HepG2 (cell line): ENCODE results near the gene GPR176. TPM values are rescaled to one million over a fixed set of nuclear protein-coding genes. Genes with fewer than 3 reads are reported as not detected.

Experiments used
- FOXO1 ChIP-seq: sonication (generic); formaldehyde crosslinking; IDR thresholded peaks from 2 replicates; pipeline ENCODE4 v1.4.0; 2020; ENCODE audit warnings: missing genetic modification reagents
- HDAC6 ChIP-seq: fragments of 200-600 bp; sonication (generic); IDR thresholded peaks from 2 replicates; pipeline ENCODE4 v1.7.0; 2017; ENCODE audit warnings: mild to moderate bottlenecking, antibody characterized with exemption, low read length, low read depth
- HNF4G ChIP-seq, 2 experiments: sonication (generic) in 1 of 2; formaldehyde crosslinking in 1 of 2; IDR thresholded peaks; 2 replicates each; pipeline versions ENCODE4 v1.4.0 to v1.6.1; 2011 to 2020; ENCODE audit warnings: borderline replicate concordance in 2 of 2, low read depth in 2 of 2, mild to moderate bottlenecking in 2 of 2, low read length in 1 of 2, missing genetic modification reagents in 1 of 2, moderate library complexity in 1 of 2
- MAFK ChIP-seq, 2 experiments: IDR thresholded peaks in 1 of 2; conservative IDR thresholded peaks in 1 of 2; 2 replicates each; pipeline ENCODE4 v1.6.1; 2011; ENCODE audit warnings: improper control_type of control experiment in 2 of 2, low read length in 2 of 2
- RAD21 ChIP-seq: fragments of 450-650 bp; formaldehyde crosslinking; IDR thresholded peaks from 2 replicates; pipeline ENCODE4 v1.5.0; 2020; ENCODE audit warnings: mild to moderate bottlenecking
- SMAD1 ChIP-seq: sonication (generic); formaldehyde crosslinking; IDR thresholded peaks from 2 replicates; pipeline ENCODE4 v1.4.0; 2020; ENCODE audit warnings: missing genetic modification reagents, low read depth, mild to moderate bottlenecking, borderline replicate concordance
- STAT5B ChIP-seq: sonication (generic); formaldehyde crosslinking; IDR thresholded peaks from 2 replicates; pipeline ENCODE4 v1.4.0; 2020; ENCODE audit warnings: missing genetic modification reagents
- U2AF2 ChIP-seq: fragments of 200-400 bp; formaldehyde crosslinking; IDR thresholded peaks from 2 replicates; pipeline ENCODE4 v1.6.1; 2017; ENCODE audit warnings: low read depth, mild to moderate bottlenecking, low read length
- YEATS4 ChIP-seq: sonication (generic); formaldehyde crosslinking; IDR thresholded peaks from 2 replicates; pipeline ENCODE4 v1.4.0; 2020; ENCODE audit warnings: missing genetic modification reagents, borderline replicate concordance
- ZNF550 ChIP-seq: sonication (generic); formaldehyde crosslinking; IDR thresholded peaks from 2 replicates; pipeline ENCODE4 v1.4.0; 2020; ENCODE audit warnings: mild to moderate bottlenecking, missing genetic modification reagents, borderline replicate concordance
- polyA plus RNA-seq, 8 experiments: library from polyadenylated mRNA; depleted of rRNA in 3 of 8; stranded (reverse) in 7 of 8; unstranded in 1 of 8; fragments of >200 nt; fragmentation: Illumina TruSeq in 4 of 8; extraction: Trizol in 4 of 8; gene quantifications; 2 replicates each; pipeline versions ENCODE4 v1.2.1 to v1.2.3, GENCODE V29; 2011 to 2016; ENCODE audit warnings: low read depth in 4 of 8, missing spikeins in 1 of 8, mixed read lengths in 1 of 8; ENCODE audit not compliant: insufficient read depth in 1 of 8
- total RNA-seq, 5 experiments: library from RNA; depleted of rRNA; stranded (reverse); fragments of >200 nt; fragmentation: Illumina TruSeq; extraction: Trizol; gene quantifications; 2 replicates each; pipeline ENCODE4 v1.2.3, GENCODE V29; 2016; ENCODE audit warnings: low read depth in 1 of 5
- TF ChIP-seq, protein P1 (sequence below): sonication (generic); formaldehyde crosslinking; IDR thresholded peaks from 2 replicates; pipeline ENCODE4 v1.5.1; 2020; ENCODE audit warnings: mild to moderate bottlenecking, missing genetic modification reagents, moderate library complexity
- TF ChIP-seq, protein P2 (sequence below): sonication (generic); formaldehyde crosslinking; IDR thresholded peaks from 2 replicates; pipeline ENCODE4 v1.4.0; 2020; ENCODE audit warnings: missing genetic modification reagents
- TF ChIP-seq, protein P3 (sequence below): sonication (generic); formaldehyde crosslinking; IDR thresholded peaks from 2 replicates; pipeline ENCODE4 v1.5.1; 2020; ENCODE audit warnings: mild to moderate bottlenecking, missing genetic modification reagents, borderline replicate concordance
- TF ChIP-seq, protein P4 (sequence below): sonication (generic); formaldehyde crosslinking; IDR thresholded peaks from 2 replicates; pipeline ENCODE4 v1.4.0; 2020; ENCODE audit warnings: missing genetic modification reagents, borderline replicate concordance
- TF ChIP-seq, protein P5 (sequence below): sonication (generic); formaldehyde crosslinking; conservative IDR thresholded peaks from 2 replicates; pipeline ENCODE4 v1.8.0; 2022; ENCODE audit warnings: low read depth, missing genetic modification reagents
- TF ChIP-seq, protein P6 (sequence below): sonication (generic); formaldehyde crosslinking; IDR thresholded peaks from 2 replicates; pipeline ENCODE4 v1.4.0; 2020; ENCODE audit warnings: missing genetic modification reagents, borderline replicate concordance

Gene GPR176
- total and polyA plus RNA-seq, 2 of the 13 experiments (the other 11 are each of a cell fraction or from before 2014, with no cell fraction given) = 0.11 to 0.20 TPM

DNA sequence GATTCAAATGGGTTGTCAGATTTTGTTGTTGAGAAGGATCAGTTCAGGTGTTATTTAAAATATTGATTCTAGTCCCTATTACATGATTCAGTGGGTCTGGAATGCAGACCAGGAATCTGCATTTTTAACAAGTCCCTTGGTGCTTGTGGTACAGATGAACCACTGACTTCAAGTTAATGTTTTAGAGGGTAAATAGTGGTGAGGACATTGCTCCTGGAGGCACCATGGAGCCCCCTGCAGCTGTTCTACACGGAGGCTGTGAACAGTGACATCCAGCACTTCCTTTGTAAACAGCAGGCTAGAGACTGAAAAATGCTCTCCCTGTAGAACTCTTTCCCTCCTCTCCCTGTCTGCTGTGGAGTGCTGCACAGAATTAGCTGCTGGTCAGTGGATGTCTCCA lies 132.6 kb downstream of the GPR176 start (continued):
- TF ChIP-seq, protein P1, sequence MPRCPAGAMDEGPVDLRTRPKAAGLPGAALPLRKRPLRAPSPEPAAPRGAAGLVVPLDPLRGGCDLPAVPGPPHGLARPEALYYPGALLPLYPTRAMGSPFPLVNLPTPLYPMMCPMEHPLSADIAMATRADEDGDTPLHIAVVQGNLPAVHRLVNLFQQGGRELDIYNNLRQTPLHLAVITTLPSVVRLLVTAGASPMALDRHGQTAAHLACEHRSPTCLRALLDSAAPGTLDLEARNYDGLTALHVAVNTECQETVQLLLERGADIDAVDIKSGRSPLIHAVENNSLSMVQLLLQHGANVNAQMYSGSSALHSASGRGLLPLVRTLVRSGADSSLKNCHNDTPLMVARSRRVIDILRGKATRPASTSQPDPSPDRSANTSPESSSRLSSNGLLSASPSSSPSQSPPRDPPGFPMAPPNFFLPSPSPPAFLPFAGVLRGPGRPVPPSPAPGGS (CRISPR knock-in tag) = no peak
- TF ChIP-seq, protein P2, sequence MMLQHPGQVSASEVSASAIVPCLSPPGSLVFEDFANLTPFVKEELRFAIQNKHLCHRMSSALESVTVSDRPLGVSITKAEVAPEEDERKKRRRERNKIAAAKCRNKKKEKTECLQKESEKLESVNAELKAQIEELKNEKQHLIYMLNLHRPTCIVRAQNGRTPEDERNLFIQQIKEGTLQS (CRISPR knock-in tag) = no peak
- TF ChIP-seq, protein P3, sequence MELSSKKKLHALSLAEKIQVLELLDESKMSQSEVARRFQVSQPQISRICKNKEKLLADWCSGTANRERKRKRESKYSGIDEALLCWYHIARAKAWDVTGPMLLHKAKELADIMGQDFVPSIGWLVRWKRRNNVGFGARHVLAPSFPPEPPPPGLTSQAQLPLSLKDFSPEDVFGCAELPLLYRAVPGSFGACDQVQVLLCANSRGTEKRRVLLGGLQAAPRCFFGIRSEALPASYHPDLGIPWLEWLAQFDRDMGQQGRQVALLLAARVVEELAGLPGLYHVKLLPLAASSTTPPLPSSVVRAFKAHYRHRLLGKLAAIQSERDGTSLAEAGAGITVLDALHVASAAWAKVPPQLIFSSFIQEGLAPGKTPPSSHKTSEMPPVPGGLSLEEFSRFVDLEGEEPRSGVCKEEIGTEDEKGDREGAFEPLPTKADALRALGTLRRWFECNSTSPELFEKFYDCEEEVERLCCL (CRISPR knock-in tag) = no peak
- TF ChIP-seq U2AF2 = no peak
- no peak for TF ChIP-seq SMAD1 (CRISPR knock-in tag)
- TF ChIP-seq, protein P4, sequence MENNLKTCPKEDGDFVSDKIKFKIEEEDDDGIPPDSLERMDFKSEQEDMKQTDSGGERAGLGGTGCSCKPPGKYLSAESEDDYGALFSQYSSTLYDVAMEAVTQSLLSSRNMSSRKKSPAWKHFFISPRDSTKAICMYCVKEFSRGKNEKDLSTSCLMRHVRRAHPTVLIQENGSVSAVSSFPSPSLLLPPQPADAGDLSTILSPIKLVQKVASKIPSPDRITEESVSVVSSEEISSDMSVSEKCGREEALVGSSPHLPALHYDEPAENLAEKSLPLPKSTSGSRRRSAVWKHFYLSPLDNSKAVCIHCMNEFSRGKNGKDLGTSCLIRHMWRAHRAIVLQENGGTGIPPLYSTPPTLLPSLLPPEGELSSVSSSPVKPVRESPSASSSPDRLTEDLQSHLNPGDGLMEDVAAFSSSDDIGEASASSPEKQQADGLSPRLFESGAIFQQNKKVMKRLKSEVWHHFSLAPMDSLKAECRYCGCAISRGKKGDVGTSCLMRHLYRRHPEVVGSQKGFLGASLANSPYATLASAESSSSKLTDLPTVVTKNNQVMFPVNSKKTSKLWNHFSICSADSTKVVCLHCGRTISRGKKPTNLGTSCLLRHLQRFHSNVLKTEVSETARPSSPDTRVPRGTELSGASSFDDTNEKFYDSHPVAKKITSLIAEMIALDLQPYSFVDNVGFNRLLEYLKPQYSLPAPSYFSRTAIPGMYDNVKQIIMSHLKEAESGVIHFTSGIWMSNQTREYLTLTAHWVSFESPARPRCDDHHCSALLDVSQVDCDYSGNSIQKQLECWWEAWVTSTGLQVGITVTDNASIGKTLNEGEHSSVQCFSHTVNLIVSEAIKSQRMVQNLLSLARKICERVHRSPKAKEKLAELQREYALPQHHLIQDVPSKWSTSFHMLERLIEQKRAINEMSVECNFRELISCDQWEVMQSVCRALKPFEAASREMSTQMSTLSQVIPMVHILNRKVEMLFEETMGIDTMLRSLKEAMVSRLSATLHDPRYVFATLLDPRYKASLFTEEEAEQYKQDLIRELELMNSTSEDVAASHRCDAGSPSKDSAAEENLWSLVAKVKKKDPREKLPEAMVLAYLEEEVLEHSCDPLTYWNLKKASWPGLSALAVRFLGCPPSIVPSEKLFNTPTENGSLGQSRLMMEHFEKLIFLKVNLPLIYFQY (CRISPR knock-in tag) = no peak
- peak; percentile 52; the same call in 1 of the 2 replicates for TF ChIP-seq YEATS4 (CRISPR knock-in tag)
- TF ChIP-seq ZNF550 = no peak
- TF ChIP-seq FOXO1 (CRISPR knock-in tag) = peak; percentile 80; the same call in 1 of the 2 replicates
- TF ChIP-seq, protein P5, sequence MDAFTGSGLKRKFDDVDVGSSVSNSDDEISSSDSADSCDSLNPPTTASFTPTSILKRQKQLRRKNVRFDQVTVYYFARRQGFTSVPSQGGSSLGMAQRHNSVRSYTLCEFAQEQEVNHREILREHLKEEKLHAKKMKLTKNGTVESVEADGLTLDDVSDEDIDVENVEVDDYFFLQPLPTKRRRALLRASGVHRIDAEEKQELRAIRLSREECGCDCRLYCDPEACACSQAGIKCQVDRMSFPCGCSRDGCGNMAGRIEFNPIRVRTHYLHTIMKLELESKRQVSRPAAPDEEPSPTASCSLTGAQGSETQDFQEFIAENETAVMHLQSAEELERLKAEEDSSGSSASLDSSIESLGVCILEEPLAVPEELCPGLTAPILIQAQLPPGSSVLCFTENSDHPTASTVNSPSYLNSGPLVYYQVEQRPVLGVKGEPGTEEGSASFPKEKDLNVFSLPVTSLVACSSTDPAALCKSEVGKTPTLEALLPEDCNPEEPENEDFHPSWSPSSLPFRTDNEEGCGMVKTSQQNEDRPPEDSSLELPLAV = no peak
- no peak for TF ChIP-seq STAT5B (CRISPR knock-in tag)
- no peak for TF ChIP-seq RAD21
- TF ChIP-seq MAFK (conservative IDR thresholded peaks at IDR 0.05 in 1 of 2, IDR thresholded peaks at IDR 0.05 in 1 of 2; ENCODE audit: low read length in 2 of 2) = no peak
- TF ChIP-seq, protein P6, sequence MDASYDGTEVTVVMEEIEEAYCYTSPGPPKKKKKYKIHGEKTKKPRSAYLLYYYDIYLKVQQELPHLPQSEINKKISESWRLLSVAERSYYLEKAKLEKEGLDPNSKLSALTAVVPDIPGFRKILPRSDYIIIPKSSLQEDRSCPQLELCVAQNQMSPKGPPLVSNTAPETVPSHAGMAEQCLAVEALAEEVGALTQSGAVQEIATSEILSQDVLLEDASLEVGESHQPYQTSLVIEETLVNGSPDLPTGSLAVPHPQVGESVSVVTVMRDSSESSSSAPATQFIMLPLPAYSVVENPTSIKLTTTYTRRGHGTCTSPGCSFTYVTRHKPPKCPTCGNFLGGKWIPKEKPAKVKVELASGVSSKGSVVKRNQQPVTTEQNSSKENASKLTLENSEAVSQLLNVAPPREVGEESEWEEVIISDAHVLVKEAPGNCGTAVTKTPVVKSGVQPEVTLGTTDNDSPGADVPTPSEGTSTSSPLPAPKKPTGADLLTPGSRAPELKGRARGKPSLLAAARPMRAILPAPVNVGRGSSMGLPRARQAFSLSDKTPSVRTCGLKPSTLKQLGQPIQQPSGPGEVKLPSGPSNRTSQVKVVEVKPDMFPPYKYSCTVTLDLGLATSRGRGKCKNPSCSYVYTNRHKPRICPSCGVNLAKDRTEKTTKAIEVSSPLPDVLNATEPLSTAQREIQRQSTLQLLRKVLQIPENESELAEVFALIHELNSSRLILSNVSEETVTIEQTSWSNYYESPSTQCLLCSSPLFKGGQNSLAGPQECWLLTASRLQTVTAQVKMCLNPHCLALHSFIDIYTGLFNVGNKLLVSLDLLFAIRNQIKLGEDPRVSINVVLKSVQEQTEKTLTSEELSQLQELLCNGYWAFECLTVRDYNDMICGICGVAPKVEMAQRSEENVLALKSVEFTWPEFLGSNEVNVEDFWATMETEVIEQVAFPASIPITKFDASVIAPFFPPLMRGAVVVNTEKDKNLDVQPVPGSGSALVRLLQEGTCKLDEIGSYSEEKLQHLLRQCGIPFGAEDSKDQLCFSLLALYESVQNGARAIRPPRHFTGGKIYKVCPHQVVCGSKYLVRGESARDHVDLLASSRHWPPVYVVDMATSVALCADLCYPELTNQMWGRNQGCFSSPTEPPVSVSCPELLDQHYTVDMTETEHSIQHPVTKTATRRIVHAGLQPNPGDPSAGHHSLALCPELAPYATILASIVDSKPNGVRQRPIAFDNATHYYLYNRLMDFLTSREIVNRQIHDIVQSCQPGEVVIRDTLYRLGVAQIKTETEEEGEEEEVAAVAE (CRISPR knock-in tag) = no peak
- TF ChIP-seq HDAC6 = no peak
- no peak for TF ChIP-seq HNF4G (IDR thresholded peaks at IDR 0.05; ENCODE audit: borderline replicate concordance, low read depth, low read length)
- no peak for TF ChIP-seq HNF4G (CRISPR knock-in tag; IDR thresholded peaks at IDR 0.05; ENCODE audit: borderline replicate concordance, low read depth)
